Activated naive CD4-positive, alpha-beta T cell treated with anti-CD3 and anti-CD28 coated beads for 36 hours (primary cell): ENCODE measurements around the gene LRRC4C. TPM values are rescaled to one million over a fixed set of nuclear protein-coding genes. Genes with fewer than 3 reads are reported as not detected.

ENCODE experiments used
- CTCF ChIA-PET: fragments of 350-600 bp; sonication (Branson Sonifier 250); formaldehyde crosslinking; loops from one replicate; lab custom pipeline; 2021; ENCODE audit warnings: antibody characterized with exemption; lab: Charles Lee
- DNase-seq: peaks from one replicate; pipeline ENCODE4 v3.0.0-alpha.2; 2020
- H3K27ac Mint-ChIP-seq: one replicate; pipeline ENCODE4 v1.8.0; 2021; ENCODE audit warnings: mild to moderate bottlenecking, mixed read lengths
- H3K27me3 Mint-ChIP-seq: one replicate; pipeline ENCODE4 v1.8.0; 2021; ENCODE audit warnings: low read depth, mixed read lengths
- H3K36me3 Mint-ChIP-seq: one replicate; pipeline ENCODE4 v1.8.0; 2021; ENCODE audit warnings: low read depth, mixed read lengths
- H3K4me1 Mint-ChIP-seq: one replicate; pipeline ENCODE4 v1.8.0; 2021; ENCODE audit warnings: low read depth, mixed read lengths
- H3K4me3 Mint-ChIP-seq: one replicate; pipeline ENCODE4 v1.8.0; 2021; ENCODE audit warnings: mild to moderate bottlenecking, moderate library complexity, mixed read lengths
- H3K9me3 Mint-ChIP-seq: one replicate; pipeline ENCODE4 v1.8.0; 2021; ENCODE audit warnings: mixed read lengths
- intact Hi-C: fragments of 100-400 bp; cut with micrococcal nuclease; formaldehyde crosslinking; loops from one replicate; pipeline ENCODE4 v1.15.1; 2023
- total RNA-seq, 2 experiments: library from RNA; stranded (reverse); gene quantifications; one replicate each; pipeline ENCODE4 v1.2.3, GENCODE V29; 2021

LRRC4C gene
- total RNA-seq, 2 experiments from 2014 or later, result not detected

DNA sequence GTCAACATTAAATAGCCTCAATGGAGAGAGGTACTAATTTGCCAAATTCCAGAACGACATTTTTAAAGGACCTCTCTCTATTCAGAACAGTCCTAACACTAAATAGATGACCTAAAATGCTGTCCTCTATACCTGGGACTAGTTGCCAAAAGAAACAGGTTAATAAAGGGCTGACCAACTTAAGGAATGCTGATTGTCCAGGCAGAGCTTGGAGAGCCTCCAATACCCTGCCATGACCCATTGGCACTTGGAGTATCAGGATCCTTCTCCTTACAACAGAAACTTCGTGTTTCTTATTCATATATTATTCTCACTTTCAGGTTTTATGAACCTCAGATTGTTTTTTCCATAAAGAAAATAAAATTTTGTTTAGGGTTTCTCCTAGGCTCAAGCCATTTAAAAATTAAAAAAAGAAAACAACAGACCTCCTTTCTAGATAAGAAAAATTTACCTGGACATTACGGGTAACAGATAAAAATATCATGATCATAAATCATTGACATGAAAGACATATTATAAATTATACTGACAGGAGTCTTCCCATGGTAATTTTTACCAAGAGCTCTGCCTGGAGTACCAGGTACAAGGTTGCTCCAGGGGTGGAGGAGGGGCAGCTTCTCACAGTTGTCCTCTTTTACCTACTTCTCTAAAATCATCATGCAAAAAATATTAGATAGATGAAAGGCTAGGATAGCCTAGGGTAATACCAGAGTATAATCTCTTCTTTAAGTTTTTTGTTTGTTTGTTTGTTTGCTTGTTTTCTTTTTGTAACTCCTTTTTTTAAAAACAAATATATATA, 2.0 kb downstream of the LRRC4C start:
- no peak overlapping the region for H3K27ac Mint-ChIP-seq
- intact Hi-C loops, result no loop called here
- DNase-seq, result no peak
- H3K4me1 Mint-ChIP-seq, result no peaks in the 10 kb centered on the region
- no peaks in the 10 kb centered on the region for H3K36me3 Mint-ChIP-seq
- no peak overlapping the region for H3K4me3 Mint-ChIP-seq
- H3K27me3 Mint-ChIP-seq, result peaks cover 12% of the 10 kb centered on the region
- no peaks in the 10 kb centered on the region for H3K9me3 Mint-ChIP-seq
- CTCF ChIA-PET, result interaction anchor here (0.7 to 1.1 kb wide), 2 partner anchors 8 to 419 kb away, joined by 3 read pairs; no protein-coding TSS in a partner anchor

DNA sequence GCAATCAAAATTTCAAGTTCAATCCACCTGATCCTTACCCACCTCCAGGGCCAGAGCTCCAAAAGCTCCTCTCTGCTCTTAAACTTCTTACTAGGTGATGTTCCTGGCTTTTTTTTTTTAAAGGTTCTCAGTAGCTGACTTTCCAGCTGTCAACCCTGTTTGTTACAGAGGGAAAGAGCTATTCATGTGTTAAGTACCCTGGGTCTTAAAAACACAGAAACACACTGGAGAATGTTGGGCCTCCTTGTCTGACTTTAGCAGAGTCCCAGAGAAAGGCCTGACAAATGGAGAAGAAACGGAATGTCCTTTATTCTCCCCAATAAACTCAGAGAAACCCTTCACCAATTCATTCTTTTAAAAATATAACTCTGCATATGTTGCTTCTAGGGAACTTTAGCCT, 3.2 kb downstream of the LRRC4C start:
- no peak overlapping the region for H3K27ac Mint-ChIP-seq
- H3K27me3 Mint-ChIP-seq, result peaks cover 12% of the 10 kb centered on the region
- no peak overlapping the region for H3K4me3 Mint-ChIP-seq
- no peaks in the 10 kb centered on the region for H3K4me1 Mint-ChIP-seq
- CTCF ChIA-PET, result interaction anchor here (1.1 kb wide), 1 partner anchor 9 kb away, joined by 3 read pairs; no protein-coding TSS in a partner anchor
- DNase-seq, result no peak
- intact Hi-C loops, result no loop called here
- H3K9me3 Mint-ChIP-seq, result no peaks in the 10 kb centered on the region
- no peaks in the 10 kb centered on the region for H3K36me3 Mint-ChIP-seq

- CTCF ChIA-PET, result no interaction called here
- Mint-ChIP-seq H3K4me3 (no peak overlapping the region), H3K27ac (no peak overlapping the region), H3K36me3 (no peaks in the 10 kb centered on the region), H3K27me3 (no peaks in the 10 kb centered on the region), H3K9me3 (no peaks in the 10 kb centered on the region), H3K4me1 (no peaks in the 10 kb centered on the region)
- intact Hi-C loops, result no loop called here
- no peak for DNase-seq
Measured at GRCh38 chr11:41451011-41451410, 8.4 kb downstream of the LRRC4C start.

- no peak for DNase-seq
- H3K4me3 Mint-ChIP-seq, result no peak overlapping the region
- H3K27me3 Mint-ChIP-seq, result no peaks in the 10 kb centered on the region
- peaks cover under 1% of the 10 kb centered on the region for H3K9me3 Mint-ChIP-seq
- intact Hi-C loops, result no loop called here
- CTCF ChIA-PET, result interaction anchor here (0.6 kb wide), 1 partner anchor 962 kb away, joined by 3 read pairs; no protein-coding TSS in a partner anchor
- no peaks in the 10 kb centered on the region for H3K36me3 Mint-ChIP-seq
- no peaks in the 10 kb centered on the region for H3K4me1 Mint-ChIP-seq
- H3K27ac Mint-ChIP-seq, result no peak overlapping the region
Measured at GRCh38 chr11:41449483-41450050, 9.9 kb downstream of the LRRC4C start.

- Mint-ChIP-seq H3K36me3 (no peaks in the 10 kb centered on the region), H3K9me3 (peaks cover 5% of the 10 kb centered on the region), H3K27me3 (no peaks in the 10 kb centered on the region), H3K4me3 (no peak overlapping the region), H3K4me1 (no peaks in the 10 kb centered on the region), H3K27ac (no peak overlapping the region)
- intact Hi-C loops, result no loop called here
- no peak for DNase-seq
- CTCF ChIA-PET, result no interaction called here
Measured at GRCh38 chr11:41446566-41446965, 12.9 kb downstream of the LRRC4C start.

- CTCF ChIA-PET, result interaction anchor here (0.6 kb wide), 1 partner anchor 1409 kb away, joined by 5 read pairs; no protein-coding TSS in a partner anchor
- Mint-ChIP-seq H3K4me1 (no peaks in the 10 kb centered on the region), H3K9me3 (peaks cover 5% of the 10 kb centered on the region), H3K4me3 (no peak overlapping the region), H3K27me3 (no peaks in the 10 kb centered on the region), H3K27ac (no peak overlapping the region), H3K36me3 (no peaks in the 10 kb centered on the region)
- no peak for DNase-seq
- intact Hi-C loops, result no loop called here
Measured at GRCh38 chr11:41446107-41446506, 13.3 kb downstream of the LRRC4C start.

DNA sequence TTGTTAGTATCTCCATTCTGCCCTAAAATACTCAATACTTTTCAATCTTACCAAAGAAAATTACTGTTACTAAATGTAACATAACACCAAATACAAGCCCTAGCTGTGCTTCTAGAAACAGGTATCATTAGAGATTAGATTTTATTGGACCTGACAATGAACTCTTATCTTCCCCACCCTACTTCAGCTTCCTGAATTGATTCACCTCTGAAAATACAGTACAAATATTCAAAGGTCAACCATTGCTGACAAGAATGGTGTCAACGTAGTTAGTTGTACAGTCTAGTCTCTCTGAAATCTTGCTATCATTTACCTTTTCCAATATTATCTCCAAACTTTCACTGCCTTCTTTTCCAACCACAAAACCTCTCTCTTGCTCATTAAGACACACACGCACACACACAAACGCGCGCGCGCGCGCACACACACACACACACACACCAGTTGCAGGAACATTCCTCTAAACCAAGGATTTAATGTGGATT, 22.4 kb downstream of the LRRC4C start:
- Mint-ChIP-seq H3K27me3 (no peaks in the 10 kb centered on the region), H3K27ac (no peak overlapping the region), H3K4me3 (no peak overlapping the region), H3K36me3 (no peaks in the 10 kb centered on the region), H3K4me1 (no peaks in the 10 kb centered on the region), H3K9me3 (peaks cover 2% of the 10 kb centered on the region)
- intact Hi-C loops, result no loop called here
- CTCF ChIA-PET, result no interaction called here
- DNase-seq, result no peak

DNA sequence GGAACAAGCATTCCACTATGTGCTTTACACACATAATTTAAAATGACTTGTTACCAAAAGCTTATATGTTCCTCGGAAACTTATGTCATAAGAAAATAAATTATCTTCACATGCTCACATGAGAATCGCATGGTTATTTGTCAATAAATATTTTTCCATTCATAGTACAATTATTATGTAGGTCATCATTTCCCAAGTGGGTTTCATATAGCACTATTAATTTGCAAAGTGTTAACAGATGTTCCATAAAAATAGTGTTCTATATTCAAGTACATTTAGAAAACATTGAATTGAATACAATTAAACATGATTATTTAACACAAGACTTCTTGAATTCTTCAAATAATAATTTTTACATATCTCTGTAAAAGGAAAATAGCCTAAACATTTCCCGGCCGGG, 23.9 kb downstream of the LRRC4C start:
- Mint-ChIP-seq H3K4me3 (no peak overlapping the region), H3K4me1 (no peaks in the 10 kb centered on the region), H3K36me3 (no peaks in the 10 kb centered on the region), H3K27ac (no peak overlapping the region), H3K27me3 (no peaks in the 10 kb centered on the region), H3K9me3 (peaks cover 5% of the 10 kb centered on the region)
- CTCF ChIA-PET, result no interaction called here
- intact Hi-C loops, result no loop called here
- DNase-seq, result no peak

- no peak overlapping the region for H3K4me3 Mint-ChIP-seq
- CTCF ChIA-PET, result no interaction called here
- no peaks in the 10 kb centered on the region for H3K36me3 Mint-ChIP-seq
- no peak for DNase-seq
- no peaks in the 10 kb centered on the region for H3K27me3 Mint-ChIP-seq
- peaks cover 9% of the 10 kb centered on the region for H3K9me3 Mint-ChIP-seq
- intact Hi-C loops, result no loop called here
- H3K4me1 Mint-ChIP-seq, result no peaks in the 10 kb centered on the region
- H3K27ac Mint-ChIP-seq, result no peak overlapping the region
Measured at GRCh38 chr11:41431784-41432183, 27.7 kb downstream of the LRRC4C start.

- H3K4me3 Mint-ChIP-seq, result no peak overlapping the region
- no peaks in the 10 kb centered on the region for H3K27me3 Mint-ChIP-seq
- intact Hi-C loops, result no loop called here
- H3K9me3 Mint-ChIP-seq, result peaks cover 8% of the 10 kb centered on the region
- no peaks in the 10 kb centered on the region for H3K36me3 Mint-ChIP-seq
- H3K4me1 Mint-ChIP-seq, result no peaks in the 10 kb centered on the region
- CTCF ChIA-PET, result no interaction called here
- DNase-seq, result no peak
- H3K27ac Mint-ChIP-seq, result no peak overlapping the region
Measured at GRCh38 chr11:41419901-41420300, 39.6 kb downstream of the LRRC4C start.

- H3K27me3 Mint-ChIP-seq, result no peaks in the 10 kb centered on the region
- no peak overlapping the region for H3K4me3 Mint-ChIP-seq
- peaks cover 10% of the 10 kb centered on the region for H3K9me3 Mint-ChIP-seq
- CTCF ChIA-PET, result no interaction called here
- intact Hi-C loops, result no loop called here
- H3K4me1 Mint-ChIP-seq, result no peaks in the 10 kb centered on the region
- H3K27ac Mint-ChIP-seq, result no peak overlapping the region
- DNase-seq, result no peak
- H3K36me3 Mint-ChIP-seq, result no peaks in the 10 kb centered on the region
Measured at GRCh38 chr11:41414771-41415440, 44.5 kb downstream of the LRRC4C start.

- DNase-seq, result no peak
- intact Hi-C loops, result no loop called here
- Mint-ChIP-seq H3K4me3 (no peak overlapping the region), H3K4me1 (no peaks in the 10 kb centered on the region), H3K36me3 (no peaks in the 10 kb centered on the region), H3K27me3 (no peaks in the 10 kb centered on the region), H3K9me3 (peaks cover 11% of the 10 kb centered on the region), H3K27ac (no peak overlapping the region)
- CTCF ChIA-PET, result no interaction called here
Measured at GRCh38 chr11:41413843-41414242, 45.6 kb downstream of the LRRC4C start.
